HCT116 (cell line): ENCODE measurements around the gene AQP1. TPM values are rescaled to one million over a fixed set of nuclear protein-coding genes. Genes with fewer than 3 reads are reported as not detected.

Experiments used
- ATAC-seq: fragments of 200-7000 bp; cut with Tn5 transposase; 2 replicates; pipeline ENCODE4 v1.9.1; 2020; ENCODE audit warnings: mild to moderate bottlenecking, moderate library complexity
- BruUV-seq: library from RNA; stranded (reverse); fragments of 400-500 nt; replicated peaks from 2 replicates; lab custom pipeline; 2021; lab: Mats Ljungman, UMichigan
- CTCF ChIA-PET: fragments of 300-600 bp; sonication (Branson Sonifier 250); formaldehyde crosslinking; loops from one replicate; lab custom pipeline; 2021; ENCODE audit warnings: antibody characterized with exemption; lab: Charles Lee
- POLR2A ChIA-PET: fragments of 300-600, 350-600 bp; sonication (Branson Sonifier 250); formaldehyde crosslinking; loops from one replicate; lab custom pipeline; 2021; ENCODE audit warnings: antibody characterized with exemption; lab: Charles Lee
- RAD21 ChIA-PET, 2 experiments: fragments of 300-600 bp; sonication (Branson Sonifier 250); formaldehyde crosslinking; loops; one replicate each; lab custom pipeline; 2023; ENCODE audit warnings: low total read pairs in 2 of 2; ENCODE audit not compliant: uncharacterized antibody in 2 of 2, unreplicated experiment in 2 of 2, low non-redundant PET in 1 of 2; lab: Charles Lee
- DNase-seq: peaks from one replicate; pipeline ENCODE4 v3.0.0-alpha.2; 2010; ENCODE audit warnings: low read depth, low spot score
- H2AFZ ChIP-seq: fragments of 200-600 bp; shearing (Covaris generic), sonication (generic); 2 replicates; pipeline ENCODE4 v1.6.1; 2017; ENCODE audit warnings: low read depth, mixed run types, mixed read lengths, antibody characterized with exemption, low read length; ENCODE audit not compliant: poor library complexity, severe bottlenecking
- H3K27ac ChIP-seq: 2 replicates; pipeline ENCODE4 v1.5.1; 2012; ENCODE audit warnings: low read depth, low read length
- H3K27me3 ChIP-seq: fragments of 200-600 bp; sonication (generic); 2 replicates; pipeline ENCODE4 v1.6.1; 2016; ENCODE audit warnings: mixed run types, low read length, mixed read lengths; ENCODE audit not compliant: insufficient read depth
- H3K36me3 ChIP-seq, 2 experiments: fragments of 200-500 bp in 1 of 2; fragments of 200-600 bp in 1 of 2; sonication (Bioruptor generic) in 1 of 2; sonication (generic) in 1 of 2; 2 replicates each; pipeline versions ENCODE4 v1.5.1 to v1.6.1; 2014 to 2016; ENCODE audit warnings: low read length in 2 of 2, inconsistent platforms in 1 of 2, mixed read lengths in 1 of 2, mixed run types in 1 of 2; ENCODE audit not compliant: insufficient read depth in 2 of 2, control insufficient read depth in 1 of 2
- H3K4me1 ChIP-seq, 2 experiments: fragments of 200-600 bp in 1 of 2; sonication (generic) in 1 of 2; 2 replicates each; pipeline versions ENCODE4 v1.5.1 to v1.6.1; 2012 to 2017; ENCODE audit warnings: low read length in 2 of 2, inconsistent platforms in 1 of 2, mild to moderate bottlenecking in 1 of 2, mixed read lengths in 1 of 2, mixed run types in 1 of 2, moderate library complexity in 1 of 2; ENCODE audit not compliant: insufficient read depth in 2 of 2, control insufficient read depth in 1 of 2
- H3K4me2 ChIP-seq: fragments of 200-600 bp; sonication (generic); 2 replicates; pipeline ENCODE4 v1.6.1; 2017; ENCODE audit warnings: mixed run types, low read length, mixed read lengths
- H3K4me3 ChIP-seq, 2 experiments: fragments of 200-600 bp in 1 of 2; sonication (generic) in 1 of 2; replicated peaks in 1 of 2; 2 replicates each; pipeline ENCODE4 v1.5.1; 2011 to 2016; ENCODE audit warnings: low read length in 2 of 2, control low read depth in 1 of 2, low read depth in 1 of 2, mild to moderate bottlenecking in 1 of 2, mixed read lengths in 1 of 2, mixed run types in 1 of 2
- H3K79me2 ChIP-seq: fragments of 200-600 bp; sonication (generic); 2 replicates; pipeline ENCODE4 v1.6.1; 2017; ENCODE audit warnings: mild to moderate bottlenecking, mixed run types, low read length, moderate library complexity, mixed read lengths; ENCODE audit not compliant: insufficient read depth
- H3K9ac ChIP-seq: fragments of 200-600 bp; sonication (generic); 2 replicates; pipeline ENCODE4 v1.6.1; 2016; ENCODE audit warnings: low read length, mixed read lengths
- H3K9me2 ChIP-seq: fragments of 200-600 bp; sonication (generic), shearing (Covaris generic); 2 replicates; pipeline ENCODE4 v1.6.1; 2017; ENCODE audit warnings: mixed run types, mild to moderate bottlenecking, moderate library complexity; ENCODE audit not compliant: insufficient read depth
- H3K9me3 ChIP-seq, 2 experiments: fragments of 200-500 bp in 1 of 2; fragments of 200-600 bp in 1 of 2; sonication (Bioruptor generic) in 1 of 2; sonication (generic) in 1 of 2; 2 replicates each; pipeline ENCODE4 v1.6.1; 2014 to 2017; ENCODE audit warnings: low read length in 2 of 2, mixed read lengths in 2 of 2, inconsistent platforms in 1 of 2, low read depth in 1 of 2, mild to moderate bottlenecking in 1 of 2, mixed run types in 1 of 2, moderate library complexity in 1 of 2; ENCODE audit not compliant: control insufficient read depth in 1 of 2, insufficient read depth in 1 of 2
- H4K20me1 ChIP-seq: fragments of 200-600 bp; sonication (generic), shearing (Covaris generic); 2 replicates; pipeline ENCODE4 v1.6.1; 2017; ENCODE audit warnings: mixed run types, mild to moderate bottlenecking, moderate library complexity; ENCODE audit not compliant: insufficient read depth
- CBX3 ChIP-seq: IDR thresholded peaks from 2 replicates; pipeline ENCODE4 v1.6.1; 2012; ENCODE audit warnings: low read depth
- CEBPB ChIP-seq: IDR thresholded peaks from 2 replicates; pipeline ENCODE4 v1.6.1; 2012; ENCODE audit warnings: low read depth
- CTCF ChIP-seq, 3 experiments: fragments of 200-600 bp in 1 of 3; sonication (generic) in 1 of 3; IDR thresholded peaks in 2 of 3; conservative IDR thresholded peaks in 1 of 3; 2 replicates each; pipeline ENCODE4 v1.5.1; 2012 to 2017; ENCODE audit warnings: low read depth in 2 of 3, low read length in 2 of 3, antibody characterized with exemption in 1 of 3, borderline replicate concordance in 1 of 3, control low read depth in 1 of 3, mild to moderate bottlenecking in 1 of 3, mixed read lengths in 1 of 3, mixed run types in 1 of 3, moderate library complexity in 1 of 3; ENCODE audit not compliant: insufficient read depth in 1 of 3
- ELF1 ChIP-seq: IDR thresholded peaks from 2 replicates; pipeline ENCODE4 v1.6.1; 2012; ENCODE audit warnings: low read depth, borderline replicate concordance
- EZH2 ChIP-seq: fragments of 200-600 bp; sonication (generic); IDR thresholded peaks from 2 replicates; pipeline ENCODE4 v1.6.1; 2017; ENCODE audit warnings: antibody characterized with exemption, mixed run types
- EZH2phosphoT487 ChIP-seq: fragments of 200-600 bp; IDR thresholded peaks from 2 replicates; pipeline ENCODE4 v1.6.1; 2018; ENCODE audit warnings: antibody characterized with exemption, borderline replicate concordance
- FOSL1 ChIP-seq: IDR thresholded peaks from 2 replicates; pipeline ENCODE4 v1.6.1; 2012; ENCODE audit warnings: low read depth
- JUND ChIP-seq: IDR thresholded peaks from 2 replicates; pipeline ENCODE4 v1.6.1; 2012
- MAX ChIP-seq: IDR thresholded peaks from 2 replicates; pipeline ENCODE4 v1.6.1; 2012
- POLR2AphosphoS5 ChIP-seq: IDR thresholded peaks from 2 replicates; pipeline ENCODE4 v1.6.1; 2011; ENCODE audit warnings: mild to moderate bottlenecking, low read depth, low read length, moderate library complexity
- RAD21 ChIP-seq: IDR thresholded peaks from 2 replicates; pipeline ENCODE4 v1.6.1; 2012; ENCODE audit warnings: low read depth, mild to moderate bottlenecking
- SIN3A ChIP-seq: IDR thresholded peaks from 2 replicates; pipeline ENCODE4 v1.6.1; 2012; ENCODE audit warnings: low read depth
- SP1 ChIP-seq: IDR thresholded peaks from 2 replicates; pipeline ENCODE4 v1.6.1; 2012; ENCODE audit warnings: low read depth
- SRF ChIP-seq: IDR thresholded peaks from 2 replicates; pipeline ENCODE4 v1.6.1; 2012; ENCODE audit warnings: low read depth
- TCF7L2 ChIP-seq: IDR thresholded peaks from 2 replicates; pipeline ENCODE4 v1.7.0; 2011; ENCODE audit warnings: borderline replicate concordance, inconsistent platforms; ENCODE audit not compliant: insufficient read depth, insufficient read length; ENCODE audit errors: extremely low read depth
- YY1 ChIP-seq: IDR thresholded peaks from 2 replicates; pipeline ENCODE4 v1.6.1; 2011; ENCODE audit warnings: low read length, low read depth, moderate library complexity, mild to moderate bottlenecking; ENCODE audit not compliant: insufficient replicate concordance; ENCODE audit errors: extremely low read depth
- ZBTB33 ChIP-seq: IDR thresholded peaks from 2 replicates; pipeline ENCODE4 v1.6.1; 2011; ENCODE audit warnings: mild to moderate bottlenecking, low read length, moderate library complexity; ENCODE audit not compliant: insufficient replicate concordance; ENCODE audit errors: extremely low read depth
- ZFX ChIP-seq: fragments of 450-650 bp; IDR thresholded peaks from 2 replicates; pipeline ENCODE4 v1.6.1; 2017
- intact Hi-C: fragments of 100-400 bp; cut with micrococcal nuclease; formaldehyde crosslinking; loops from 2 replicates; pipeline ENCODE4 v1.10.0; 2022
- total RNA-seq: library from RNA; stranded (reverse); gene quantifications from one replicate; pipeline ENCODE4 v1.2.1, GENCODE V29; 2021; ENCODE audit not compliant: unreplicated experiment
- TF ChIP-seq, protein P1 (sequence below): IDR thresholded peaks from 2 replicates; pipeline ENCODE4 v1.6.1; 2012; ENCODE audit warnings: low read depth
- TF ChIP-seq, protein P2 (sequence below): IDR thresholded peaks from 2 replicates; pipeline ENCODE4 v1.6.1; 2012

Gene AQP1
- total RNA-seq, 1 experiment from 2014 or later: 2.0 TPM

DNA sequence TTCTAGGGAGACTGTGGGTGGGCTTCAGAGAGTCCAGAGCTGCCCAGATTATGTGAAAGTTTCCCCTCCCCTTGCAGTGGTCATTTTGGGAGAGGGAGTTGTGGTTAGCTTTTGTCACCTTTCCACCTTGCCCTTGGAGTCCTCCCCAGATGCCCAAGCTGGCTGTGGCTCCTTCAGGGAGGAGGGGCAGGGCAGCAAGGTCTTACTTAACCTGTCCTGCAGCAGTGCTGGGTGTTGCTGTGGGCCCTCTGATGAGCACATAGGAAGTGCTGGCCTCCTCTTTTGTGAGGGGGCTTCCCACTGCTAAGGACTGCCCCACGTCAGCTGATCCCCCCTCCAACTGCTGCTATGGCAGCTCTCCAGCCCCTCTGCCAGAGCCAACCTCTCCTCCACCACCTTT is 17.6 kb upstream of the AQP1 start:
- POLR2A ChIA-PET: no interaction called here
- intact Hi-C loops: no loop called here
- no peak for ATAC-seq
- TF ChIP-seq RAD21 (no peak), EZH2phosphoT487 (no peak), FOSL1 (no peak), SIN3A (no peak), SP1 (no peak), CEBPB (no peak), MAX (no peak), YY1 (no peak), CBX3 (no peak), SRF (no peak), CTCF (IDR thresholded peaks at IDR 0.05 in 2 of 3, conservative IDR thresholded peaks at IDR 0.05 in 1 of 3; ENCODE audit: borderline replicate concordance in 1 of 3, insufficient read depth in 1 of 3, low read depth in 2 of 3, low read length in 2 of 3) (no peak), ZFX (no peak), TCF7L2 (no peak), ZBTB33 (no peak), ELF1 (no peak), EZH2 (no peak), POLR2AphosphoS5 (no peak), JUND (no peak)
- TF ChIP-seq, protein P1, sequence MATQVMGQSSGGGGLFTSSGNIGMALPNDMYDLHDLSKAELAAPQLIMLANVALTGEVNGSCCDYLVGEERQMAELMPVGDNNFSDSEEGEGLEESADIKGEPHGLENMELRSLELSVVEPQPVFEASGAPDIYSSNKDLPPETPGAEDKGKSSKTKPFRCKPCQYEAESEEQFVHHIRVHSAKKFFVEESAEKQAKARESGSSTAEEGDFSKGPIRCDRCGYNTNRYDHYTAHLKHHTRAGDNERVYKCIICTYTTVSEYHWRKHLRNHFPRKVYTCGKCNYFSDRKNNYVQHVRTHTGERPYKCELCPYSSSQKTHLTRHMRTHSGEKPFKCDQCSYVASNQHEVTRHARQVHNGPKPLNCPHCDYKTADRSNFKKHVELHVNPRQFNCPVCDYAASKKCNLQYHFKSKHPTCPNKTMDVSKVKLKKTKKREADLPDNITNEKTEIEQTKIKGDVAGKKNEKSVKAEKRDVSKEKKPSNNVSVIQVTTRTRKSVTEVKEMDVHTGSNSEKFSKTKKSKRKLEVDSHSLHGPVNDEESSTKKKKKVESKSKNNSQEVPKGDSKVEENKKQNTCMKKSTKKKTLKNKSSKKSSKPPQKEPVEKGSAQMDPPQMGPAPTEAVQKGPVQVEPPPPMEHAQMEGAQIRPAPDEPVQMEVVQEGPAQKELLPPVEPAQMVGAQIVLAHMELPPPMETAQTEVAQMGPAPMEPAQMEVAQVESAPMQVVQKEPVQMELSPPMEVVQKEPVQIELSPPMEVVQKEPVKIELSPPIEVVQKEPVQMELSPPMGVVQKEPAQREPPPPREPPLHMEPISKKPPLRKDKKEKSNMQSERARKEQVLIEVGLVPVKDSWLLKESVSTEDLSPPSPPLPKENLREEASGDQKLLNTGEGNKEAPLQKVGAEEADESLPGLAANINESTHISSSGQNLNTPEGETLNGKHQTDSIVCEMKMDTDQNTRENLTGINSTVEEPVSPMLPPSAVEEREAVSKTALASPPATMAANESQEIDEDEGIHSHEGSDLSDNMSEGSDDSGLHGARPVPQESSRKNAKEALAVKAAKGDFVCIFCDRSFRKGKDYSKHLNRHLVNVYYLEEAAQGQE: no peak
- TF ChIP-seq, protein P2, sequence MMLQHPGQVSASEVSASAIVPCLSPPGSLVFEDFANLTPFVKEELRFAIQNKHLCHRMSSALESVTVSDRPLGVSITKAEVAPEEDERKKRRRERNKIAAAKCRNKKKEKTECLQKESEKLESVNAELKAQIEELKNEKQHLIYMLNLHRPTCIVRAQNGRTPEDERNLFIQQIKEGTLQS: no peak
- TF ChIP-seq, all 23 proteins: peak for 0
- H2AFZ ChIP-seq: no peak overlapping the region
- no peaks in the 10 kb centered on the region for H3K36me3 ChIP-seq
- H3K27ac ChIP-seq: no peak overlapping the region
- H3K9ac ChIP-seq: no peak overlapping the region
- ChIA-PET CTCF (no interaction called here), RAD21 (no interaction called here)
- no peaks in the 10 kb centered on the region for H3K4me1 ChIP-seq
- no peak for DNase-seq
- H3K79me2 ChIP-seq: no peaks in the 10 kb centered on the region
- no peaks in the 10 kb centered on the region for H3K9me2 ChIP-seq
- no peaks in the 10 kb centered on the region for H3K9me3 ChIP-seq
- H3K4me3 ChIP-seq: no peak overlapping the region
- H4K20me1 ChIP-seq: no peaks in the 10 kb centered on the region
- H3K27me3 ChIP-seq: no peaks in the 10 kb centered on the region
- no peak overlapping the region for H3K4me2 ChIP-seq
- no TSS peak for BruUV-seq
